ENCODE measurements around the gene RORB.

GRCh38 chr9:74555565-74555964, 58.4 kb downstream of the RORB start:
- TF ChIP-seq CTCF (IDR thresholded peaks at IDR 0.05) (no peak), EP300 (IDR thresholded peaks at IDR 0.05) (no peak), POLR2AphosphoS5 (IDR thresholded peaks at IDR 0.05) (no peak), POLR2A (IDR thresholded peaks at IDR 0.05) (no peak)
